AG04450 (cell line): ENCODE measurements around the gene DNASE1L2. TPM values are rescaled to one million over a fixed set of nuclear protein-coding genes. Genes with fewer than 3 reads are reported as not detected.

Source experiments
- CTCF ChIA-PET: fragments of 300-600, 350-600 bp; formaldehyde crosslinking; extraction: SDS; loops from one replicate; lab custom pipeline; 2022; ENCODE audit warnings: antibody characterized with exemption, inconsistent platforms; lab: Charles Lee
- POLR2A ChIA-PET: fragments of 350-600 bp; formaldehyde crosslinking; extraction: SDS; loops from one replicate; lab custom pipeline; 2021; ENCODE audit warnings: antibody characterized with exemption, inconsistent platforms; lab: Yijun Ruan, JAX
- DNase-seq: peaks from one replicate; pipeline ENCODE4 v3.0.0-alpha.2; 2011; ENCODE audit warnings: low read depth, low spot score
- H3K27ac ChIP-seq: one replicate; pipeline ENCODE4 v1.5.1; 2012; ENCODE audit warnings: low read depth, low read length, control low read depth
- H3K27me3 ChIP-seq: one replicate; pipeline ENCODE4 v1.6.0; 2012; ENCODE audit warnings: low read length; ENCODE audit not compliant: control insufficient read depth, insufficient read depth
- H3K4me3 ChIP-seq: 2 replicates; pipeline ENCODE4 v1.5.1; 2011; ENCODE audit warnings: mild to moderate bottlenecking, low read depth, low read length, control low read depth
- H3K9me3 ChIP-seq: 2 replicates; pipeline ENCODE4 v1.5.1; 2012; ENCODE audit warnings: low read length; ENCODE audit not compliant: control insufficient read depth, insufficient read depth
- CTCF ChIP-seq: IDR thresholded peaks from 2 replicates; pipeline ENCODE4 v1.5.1; 2011; ENCODE audit warnings: low read depth, low read length, control low read depth, inconsistent platforms
- polyA plus RNA-seq: library from polyadenylated mRNA; depleted of rRNA; stranded (reverse); fragments of >200 nt; gene quantifications from 2 replicates; pipeline ENCODE4 v1.2.3, GENCODE V29; 2011

The DNASE1L2 gene
- polyA plus RNA-seq, 1 experiment, result 0.14 TPM

GRCh38 chr16:2231016-2231931 lies 5.0 kb upstream of the DNASE1L2 start:
- Histone ChIP-seq H3K27me3 (no peaks in the 10 kb centered on the region), H3K27ac (no peak overlapping the region), H3K9me3 (no peaks in the 10 kb centered on the region; the same call in 1 of the 2 replicates), H3K4me3 (no peak overlapping the region)
- TF ChIP-seq CTCF, result no peak
- CTCF ChIA-PET, result no interaction called here
- no peak for DNase-seq
- POLR2A ChIA-PET, result interaction anchor here (0.6 kb wide), 1 partner anchor 236 kb away, joined by 7 read pairs; no protein-coding TSS in a partner anchor

- Histone ChIP-seq H3K4me3 (no peak overlapping the region), H3K9me3 (no peaks in the 10 kb centered on the region; the same call in 1 of the 2 replicates), H3K27me3 (peaks cover 6% of the 10 kb centered on the region), H3K27ac (no peak overlapping the region)
- TF ChIP-seq CTCF, result no peak
- DNase-seq, result no peak
- ChIA-PET POLR2A (interaction anchor here (0.7 kb wide), 1 partner anchor 77 kb away, joined by 3 read pairs; the partner anchor contains the start of gene TRAF7), CTCF (no interaction called here)
These were observed 3.9 kb upstream of the DNASE1L2 start for GRCh38 chr16:2232094-2232990.

- H3K4me3 ChIP-seq, result no peak overlapping the region
- DNase-seq, result no peak
- H3K9me3 ChIP-seq, result no peaks in the 10 kb centered on the region; the same call in 1 of the 2 replicates
- ChIA-PET POLR2A (interaction anchor here (0.7 kb wide), 1 partner anchor 78 kb away, joined by 3 read pairs; the partner anchor contains the start of gene TRAF7), CTCF (no interaction called here)
- no peak for TF ChIP-seq CTCF
- peaks cover 13% of the 10 kb centered on the region for H3K27me3 ChIP-seq
- H3K27ac ChIP-seq, result no peak overlapping the region
These were observed 3.0 kb upstream of the DNASE1L2 start for GRCh38 chr16:2233046-2233775.

GRCh38 chr16:2233872-2234812 lies 2.1 kb upstream of the DNASE1L2 start:
- no peak overlapping the region for H3K27ac ChIP-seq
- no peak overlapping the region for H3K4me3 ChIP-seq
- POLR2A ChIA-PET, result no interaction called here
- no peak for TF ChIP-seq CTCF
- no peak for DNase-seq
- H3K27me3 ChIP-seq, result peaks cover 13% of the 10 kb centered on the region
- CTCF ChIA-PET, result no interaction called here
- no peaks in the 10 kb centered on the region; the same call in 1 of the 2 replicates for H3K9me3 ChIP-seq
